Activated CD4-positive, alpha-beta T cell treated with anti-CD3 and anti-CD28 coated beads, Interleukin-2, amount 50 U/mL, for 1 hour (primary cell): Measurements from ENCODE around the gene RHBDF2.
A peak's percentile ranks its signal among the peaks of the same experiment; 100 is the strongest.
"Not testable (repeated sequence)": the region's sequence is repeated elsewhere in the genome, so short reads cannot be mapped to it uniquely, and the experiment has no call there.

Source experiments
- DNase-seq: peaks from one replicate; pipeline ENCODE4 v3.0.0-alpha.2; 2020

RHBDF2 gene

GRCh38 chr17:76537578-76538280 is 36.5 kb upstream of the RHBDF2 start, which contains the start of gene CYGB:
CYGB (minus strand) TSS chr17:76537709; CDS start chr17:76537542, 167 bp downstream.
- no peak for DNase-seq

GRCh38 chr17:76537288-76537577 is 36.0 kb upstream of the RHBDF2 start:
- no peak for DNase-seq

- DNase-seq: no peak
Observed at GRCh38 chr17:76536511-76537287, 35.5 kb upstream of the RHBDF2 start.

- DNase-seq: no peak
Observed at GRCh38 chr17:76535788-76536510, 34.7 kb upstream of the RHBDF2 start.

- no peak for DNase-seq
Observed at GRCh38 chr17:76534831-76535732, 33.9 kb upstream of the RHBDF2 start.

GRCh38 chr17:76533640-76534359 is 32.6 kb upstream of the RHBDF2 start:
- not testable (repeated sequence) for DNase-seq

- no peak for DNase-seq
Observed at GRCh38 chr17:76532072-76532651, 30.9 kb upstream of the RHBDF2 start.

- no peak for DNase-seq
Observed at GRCh38 chr17:76531486-76532038, 30.3 kb upstream of the RHBDF2 start.

- no peak for DNase-seq
Observed at GRCh38 chr17:76530811-76531485, 29.7 kb upstream of the RHBDF2 start.

- no peak for DNase-seq
Observed at GRCh38 chr17:76530095-76530723, 29.0 kb upstream of the RHBDF2 start.

GRCh38 chr17:76529224-76530094 is 28.2 kb upstream of the RHBDF2 start:
- DNase-seq: no peak

GRCh38 chr17:76528528-76529223 is 27.5 kb upstream of the RHBDF2 start:
- DNase-seq: no peak

- no peak for DNase-seq
Observed at GRCh38 chr17:76528156-76528527, 26.9 kb upstream of the RHBDF2 start.

GRCh38 chr17:76527430-76528111 is 26.3 kb upstream of the RHBDF2 start:
- DNase-seq: peak; percentile 44

GRCh38 chr17:76527016-76527415 is 25.8 kb upstream of the RHBDF2 start:
- not testable (repeated sequence) for DNase-seq

- DNase-seq: not testable (repeated sequence)
Observed at GRCh38 chr17:76525513-76525833, 24.2 kb upstream of the RHBDF2 start.

GRCh38 chr17:76524598-76525512 is 23.6 kb upstream of the RHBDF2 start:
- DNase-seq: no peak
